Stimulated activated naive CD8-positive, alpha-beta T cell treated with anti-CD3 and anti-CD28 coated beads, Interleukin-15, Interleukin-2, amounts not matched to agents 100 U/mL and 50 U/mL, for 24 hours (primary cell): ENCODE results near the gene SLC7A10.
"Not testable (repeated sequence)": the region's sequence is repeated elsewhere in the genome, so short reads cannot be mapped to it uniquely, and the experiment has no call there.

ENCODE experiments used
- ATAC-seq: fragments of 150-1000 bp; cut with Tn5 transposase; one replicate; pipeline ENCODE4 v1.10.0; 2021
- DNase-seq: peaks from one replicate; pipeline ENCODE4 v3.0.0; 2021

The SLC7A10 gene

DNA sequence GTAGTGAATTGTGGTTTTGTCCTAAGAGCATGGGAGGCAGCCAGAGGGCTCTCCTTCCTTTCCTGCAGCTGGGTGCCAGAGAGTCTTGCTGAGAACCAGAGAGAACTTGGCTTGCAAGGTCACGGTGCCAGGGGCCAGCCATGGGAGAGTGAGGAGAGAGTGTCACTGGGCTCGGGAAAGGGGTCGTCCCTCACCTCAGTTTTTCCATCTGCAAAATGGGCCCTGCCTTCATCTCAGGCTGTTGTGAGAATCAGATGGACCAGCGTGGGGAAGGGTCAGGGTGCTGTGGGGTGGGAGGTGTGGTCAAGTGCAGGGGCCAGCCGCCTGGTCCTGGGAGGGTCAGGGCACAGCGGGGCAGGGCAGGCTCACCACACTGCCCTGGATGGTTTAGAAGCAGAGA, 24.2 kb downstream of the SLC7A10 start:
- ATAC-seq (no peak), DNase-seq (no peak)

DNA sequence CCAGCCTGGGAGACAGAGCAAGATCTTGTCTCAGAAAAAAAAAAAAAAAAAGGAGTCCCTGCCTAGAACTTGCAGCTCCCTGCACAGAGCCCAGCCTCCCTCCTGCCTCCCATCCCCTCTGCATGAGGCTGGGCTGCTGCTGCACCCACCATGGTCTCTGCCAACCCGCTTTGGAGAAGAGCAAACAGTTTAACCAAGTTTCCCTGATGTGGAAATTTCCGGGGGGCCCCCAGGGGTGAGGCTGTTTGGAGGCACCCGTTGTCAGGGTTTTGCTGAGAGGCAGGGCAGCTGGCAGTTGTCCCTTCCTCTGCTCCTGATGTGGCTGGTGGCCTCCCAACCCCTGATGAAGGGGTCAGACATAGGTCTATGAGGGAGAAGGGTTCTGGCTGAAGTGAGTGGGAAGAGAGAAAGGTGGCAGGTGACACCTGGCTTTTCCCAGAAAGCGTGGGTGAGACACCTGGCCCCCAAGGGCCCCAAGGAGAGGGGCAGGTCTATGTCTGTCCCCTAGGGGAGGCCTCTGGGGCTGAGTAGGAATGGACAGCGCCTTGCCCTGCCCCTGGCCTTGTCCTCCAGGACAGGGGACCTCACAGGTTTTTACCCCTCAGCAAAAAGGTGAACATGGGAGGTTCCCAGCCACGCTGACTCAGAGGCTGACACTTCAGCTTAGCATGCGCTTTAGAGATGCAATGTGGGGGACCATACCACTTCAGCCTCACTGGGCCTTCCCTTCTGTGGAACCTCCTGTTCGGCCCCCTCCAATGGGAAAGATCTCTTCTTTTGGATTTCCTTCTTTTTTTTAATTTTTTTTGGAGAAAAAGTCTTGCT, 26.0 kb downstream of the SLC7A10 start:
- ATAC-seq (no peak), DNase-seq (no peak)

DNA sequence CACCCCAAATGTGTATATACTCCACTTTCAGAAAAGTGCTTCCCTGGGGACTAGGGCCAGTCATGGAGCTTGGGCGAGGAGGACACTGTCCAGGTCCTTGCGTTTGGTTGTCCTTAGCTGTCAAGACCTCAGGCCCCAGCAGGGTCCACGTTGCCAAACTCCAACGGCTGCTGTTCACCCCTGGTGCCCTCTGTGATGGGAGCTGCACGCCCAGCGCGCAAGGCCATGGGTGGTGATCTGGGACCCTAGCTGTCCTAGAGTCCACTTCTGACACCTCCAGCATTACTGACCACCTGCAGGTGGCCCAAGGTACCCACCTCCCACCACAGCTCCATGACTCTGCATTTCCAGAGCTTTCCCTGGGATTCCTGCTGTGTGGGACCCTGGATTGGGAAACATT, 27.5 kb downstream of the SLC7A10 start:
- no peak for DNase-seq
- no peak for ATAC-seq

DNA sequence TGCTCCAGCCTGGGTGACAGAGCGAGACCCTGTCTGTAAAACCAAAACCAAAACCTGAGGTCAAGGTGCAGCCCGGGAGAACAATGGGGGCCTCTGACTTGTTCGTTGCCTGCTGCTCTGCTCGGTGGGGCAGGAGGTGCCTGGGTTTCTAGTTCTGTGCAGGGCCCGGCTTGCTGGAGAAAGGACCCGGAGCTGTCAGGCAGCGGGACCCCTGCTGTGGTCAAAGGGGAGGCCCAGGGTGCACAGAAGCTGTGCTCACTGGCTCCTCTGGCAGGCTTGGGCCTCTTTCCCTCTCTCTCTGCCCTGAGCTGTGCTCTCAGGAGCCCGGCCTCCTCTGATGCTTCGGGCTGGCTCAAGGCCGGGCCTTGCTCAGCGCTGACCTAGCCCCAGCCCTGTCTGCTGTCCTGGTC, 28.1 kb downstream of the SLC7A10 start:
- ATAC-seq (no peak), DNase-seq (no peak)

DNA sequence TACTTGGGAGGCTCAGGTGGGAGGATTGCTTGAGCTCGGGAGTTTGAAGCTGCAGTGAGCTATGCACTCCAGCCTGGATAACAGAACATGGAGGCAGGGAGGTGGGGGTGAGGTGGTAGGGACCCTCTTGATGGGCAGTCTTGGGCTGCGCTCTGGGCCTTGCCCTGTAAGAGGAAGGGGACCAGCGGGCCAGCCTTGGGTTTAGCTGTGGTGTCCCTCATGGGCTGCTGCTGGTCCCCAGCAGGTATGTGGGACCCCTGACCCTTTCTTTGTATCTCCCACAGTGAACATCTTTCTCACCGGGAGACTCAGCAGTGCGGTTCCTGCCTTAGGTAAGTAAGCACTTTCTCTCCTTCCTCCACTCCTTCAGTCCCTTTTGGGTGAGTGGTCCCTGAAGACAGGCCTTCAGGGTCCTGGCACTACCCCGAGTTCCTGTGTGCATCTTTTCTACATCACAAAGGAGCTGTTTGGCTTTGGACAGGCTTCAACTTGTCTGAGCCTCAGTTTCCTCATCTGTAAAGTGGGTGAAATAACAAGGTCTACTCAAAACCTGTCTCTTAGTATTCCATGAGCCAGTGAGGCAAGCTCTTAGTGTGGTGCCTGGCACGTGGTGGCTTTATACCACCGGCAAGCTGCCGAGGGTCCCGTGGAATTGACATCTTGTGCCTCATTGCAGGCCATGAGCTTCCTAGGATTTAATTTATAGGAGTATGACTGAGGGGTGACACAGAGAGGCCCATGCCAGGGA, 29.0 kb downstream of the SLC7A10 start:
- ATAC-seq (no peak), DNase-seq (no peak)

DNA sequence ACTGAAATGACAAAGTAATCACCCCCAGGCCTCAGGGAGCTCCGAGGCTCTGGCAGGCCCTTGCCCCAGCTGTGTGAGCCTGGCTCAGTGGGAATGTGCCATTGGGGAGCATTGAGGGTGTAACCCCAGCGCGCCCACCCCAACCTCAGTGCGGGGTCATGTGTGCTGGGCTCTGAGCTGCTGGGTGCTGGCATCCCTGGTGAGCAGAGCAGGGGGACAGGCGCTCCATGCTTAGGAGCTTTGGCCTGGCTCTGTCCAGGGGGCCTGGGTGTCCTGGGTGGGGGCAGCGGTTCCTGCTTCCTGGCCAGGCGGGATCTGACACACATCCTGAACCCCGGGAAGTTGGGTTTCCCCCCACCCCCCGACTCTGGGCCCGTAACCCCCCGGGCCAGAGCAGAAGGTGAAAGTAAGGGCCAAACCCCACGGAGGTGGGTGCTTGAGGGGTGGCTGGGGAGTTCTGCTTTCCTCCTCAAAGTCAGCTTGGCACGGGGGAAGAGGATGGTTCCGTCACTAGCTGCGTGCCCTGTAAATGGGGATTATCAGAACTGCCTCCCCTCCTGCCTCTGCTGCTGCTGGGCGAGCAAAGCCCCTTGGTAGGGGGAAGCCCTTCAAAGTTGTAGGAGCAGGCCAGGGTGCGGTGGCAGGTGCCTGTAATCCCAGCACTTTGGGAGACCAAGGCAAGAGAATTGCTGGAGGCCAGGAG, 29.9 kb downstream of the SLC7A10 start:
- ATAC-seq (no peak), DNase-seq (no peak)

DNA sequence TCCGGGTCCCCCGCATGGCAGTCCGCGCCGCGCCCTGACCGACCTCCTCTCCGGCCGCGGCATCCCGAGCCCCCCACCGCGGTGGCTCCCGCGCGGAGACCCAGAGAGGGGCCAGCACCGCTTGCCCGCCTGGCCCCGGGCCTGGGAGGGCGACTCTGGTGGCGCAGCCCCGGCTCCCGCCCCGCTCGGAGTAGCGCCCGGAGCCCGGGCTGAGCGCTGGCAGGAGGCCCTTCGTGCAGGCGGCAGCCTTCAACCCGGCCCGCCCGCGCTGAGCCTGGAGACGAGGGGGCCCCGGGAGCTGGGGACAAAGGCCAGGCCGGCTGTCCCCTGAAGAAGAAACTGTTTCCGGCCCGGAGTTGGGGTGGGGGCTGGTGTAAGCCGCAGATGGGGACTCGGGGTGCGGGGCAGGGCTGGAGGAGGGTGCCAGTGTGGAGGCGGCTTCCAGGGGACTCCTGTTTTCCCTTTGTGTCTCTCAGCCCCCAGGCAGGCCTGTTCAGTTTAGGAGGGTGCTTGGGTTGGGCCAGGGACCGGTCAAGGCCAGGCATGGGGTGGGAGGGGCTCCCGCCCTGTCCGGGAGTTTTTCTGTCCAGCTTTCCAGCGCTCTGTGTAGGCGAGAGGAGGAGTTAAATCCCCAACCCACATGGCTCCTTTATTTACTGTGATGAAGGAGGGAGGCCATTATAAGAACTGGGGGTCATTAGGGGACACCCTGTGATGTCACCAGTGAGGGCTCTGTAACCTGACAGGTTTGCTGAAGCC, 30.6 kb downstream of the SLC7A10 start:
- ATAC-seq = no peak
- DNase-seq = no peak

DNA sequence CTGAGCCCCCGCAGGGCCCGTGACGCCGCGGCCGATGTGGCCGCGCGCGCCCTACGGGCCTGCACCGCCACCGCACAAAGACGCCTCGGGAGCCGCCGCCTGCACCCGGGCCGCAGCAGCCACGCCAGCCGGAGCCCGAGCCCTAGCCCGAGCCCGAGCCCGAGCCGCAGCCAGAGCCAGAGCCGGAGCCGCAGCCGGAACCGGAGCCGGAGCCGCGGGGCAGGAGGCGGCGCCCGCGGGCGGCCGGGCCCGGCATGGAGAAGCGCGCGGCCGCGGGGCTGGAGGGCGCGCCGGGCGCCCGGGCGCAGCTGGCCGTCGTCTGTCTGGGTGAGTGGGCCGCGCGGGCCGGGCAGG, 31.1 kb downstream of the SLC7A10 start:
- no peak for DNase-seq
- no peak for ATAC-seq

DNA sequence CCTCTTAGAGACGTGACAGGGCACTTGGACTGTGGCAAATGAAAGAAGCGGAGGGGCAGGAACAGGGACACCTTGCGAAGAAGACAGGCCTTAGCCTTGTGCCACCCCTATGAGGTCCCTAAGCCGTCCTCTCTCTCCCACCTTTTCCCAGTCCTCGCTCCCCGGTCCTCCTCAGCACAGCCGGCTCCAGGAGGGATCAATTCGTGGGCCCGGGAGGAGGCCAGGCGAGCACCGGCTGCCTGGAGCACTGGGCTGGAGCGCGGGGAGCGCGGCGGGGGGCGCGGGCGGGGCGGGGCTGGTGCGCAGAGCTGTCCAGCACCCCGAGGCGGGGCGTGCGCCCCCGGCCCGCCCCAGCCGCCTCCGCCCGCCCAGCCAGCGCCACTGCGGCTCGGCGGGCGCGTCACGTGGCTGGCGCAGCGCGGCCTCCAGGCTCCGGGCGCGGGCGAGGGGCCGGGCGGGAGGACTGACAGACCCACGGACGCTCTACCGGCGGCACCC, 31.7 kb downstream of the SLC7A10 start, which contains the start of gene LRP3:
LRP3 (plus strand) TSS at position 466 of the 498 bp plus-strand sequence. CDS start 456 bp downstream, outside the sequence.
- DNase-seq = no peak

DNA sequence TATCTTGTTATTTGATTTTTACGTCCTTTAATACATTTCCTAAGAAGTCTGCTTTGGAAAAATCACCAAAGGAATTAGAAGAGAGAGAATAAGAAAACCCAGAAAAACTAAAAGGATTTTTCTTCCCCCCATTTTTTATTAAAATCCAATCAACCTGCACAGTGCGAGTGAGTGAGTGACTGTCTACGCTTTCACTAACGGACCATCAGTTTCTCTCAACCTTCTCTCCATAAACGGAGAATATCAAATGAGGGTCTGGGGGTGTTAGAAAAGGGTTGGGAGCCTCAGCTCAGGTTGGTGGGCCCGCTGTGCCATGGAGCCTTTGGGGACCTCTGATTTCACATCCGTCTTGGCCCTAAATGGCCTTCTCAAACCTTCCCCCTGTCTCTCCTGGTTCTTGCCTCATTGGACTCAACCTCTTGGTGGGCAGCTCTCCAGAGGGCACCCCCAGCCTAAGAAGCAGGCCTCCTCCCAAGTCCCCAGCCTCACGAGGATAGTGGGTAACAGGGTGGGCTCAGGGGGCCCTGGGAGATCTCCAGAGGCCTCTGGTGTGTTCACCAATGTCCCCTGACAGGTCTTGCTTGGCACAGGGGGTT, 32.3 kb downstream of the SLC7A10 start:
- no peak for ATAC-seq
- DNase-seq = no peak

More for the DNA sequence above, 31.7 kb downstream of the SLC7A10 start, which contains the start of gene LRP3:
- ATAC-seq = no peak

DNA sequence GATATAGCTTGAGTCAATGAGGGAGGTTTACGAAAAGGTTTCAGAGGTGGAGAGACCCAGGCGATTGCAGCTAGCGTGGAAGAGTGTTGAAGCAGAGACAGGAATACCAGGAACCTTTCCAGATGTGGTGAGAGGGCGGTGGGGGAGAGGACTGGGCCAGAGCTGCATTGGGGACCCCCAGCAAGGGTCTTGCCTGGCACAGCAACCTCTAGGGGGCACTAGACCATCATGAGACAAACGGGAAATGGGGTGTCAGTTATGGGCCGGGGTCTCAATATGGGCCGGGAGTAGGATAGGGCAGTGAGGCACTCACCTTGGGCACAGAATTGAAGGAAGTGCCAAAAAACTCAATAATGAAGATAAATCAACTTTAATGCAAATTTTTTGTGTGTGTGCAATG, 33.6 kb downstream of the SLC7A10 start:
- no peak for ATAC-seq
- DNase-seq = no peak

DNA sequence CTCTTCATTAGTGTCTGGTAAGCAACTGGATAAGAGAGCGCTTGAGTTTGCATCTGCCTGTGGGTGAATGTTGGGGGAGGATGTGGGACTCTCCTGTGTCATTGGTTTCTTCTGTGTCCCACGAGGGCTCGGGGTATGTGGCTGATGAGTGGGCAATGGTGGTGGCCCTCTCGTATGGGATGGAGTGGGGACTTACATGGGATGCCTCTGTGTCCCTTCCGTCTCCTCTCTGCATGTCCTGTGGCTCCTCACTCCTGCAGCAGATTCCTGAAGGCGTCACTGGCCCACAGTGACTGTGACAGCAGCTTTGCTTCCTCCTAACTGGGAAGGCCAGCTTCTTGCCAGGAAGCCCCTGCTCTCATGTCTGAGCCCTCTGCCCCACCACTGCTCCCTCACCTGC, 34.1 kb downstream of the SLC7A10 start:
- ATAC-seq = no peak

DNA sequence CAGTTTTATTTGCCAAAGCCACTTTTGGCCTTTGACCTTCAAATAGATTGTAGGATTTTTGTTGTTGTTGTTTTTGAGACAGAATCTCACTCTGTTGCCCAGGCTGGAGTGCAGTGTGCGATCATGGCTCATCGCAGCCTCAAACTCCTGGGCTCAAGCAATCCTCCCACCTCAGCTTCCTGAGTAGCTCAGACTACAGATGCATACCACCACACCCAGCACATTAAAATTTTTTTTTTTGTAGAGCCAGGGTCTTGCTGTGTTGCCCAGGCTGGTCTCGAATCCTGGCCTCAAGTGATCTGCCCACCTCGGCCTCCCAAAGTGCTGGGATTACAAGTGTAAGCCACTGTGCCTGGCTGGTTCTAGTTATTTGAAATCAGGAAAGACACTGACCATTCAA, 34.6 kb downstream of the SLC7A10 start:
- not testable (repeated sequence) for DNase-seq, ATAC-seq

More for the DNA sequence above, 34.1 kb downstream of the SLC7A10 start:
- no peak for DNase-seq

DNA sequence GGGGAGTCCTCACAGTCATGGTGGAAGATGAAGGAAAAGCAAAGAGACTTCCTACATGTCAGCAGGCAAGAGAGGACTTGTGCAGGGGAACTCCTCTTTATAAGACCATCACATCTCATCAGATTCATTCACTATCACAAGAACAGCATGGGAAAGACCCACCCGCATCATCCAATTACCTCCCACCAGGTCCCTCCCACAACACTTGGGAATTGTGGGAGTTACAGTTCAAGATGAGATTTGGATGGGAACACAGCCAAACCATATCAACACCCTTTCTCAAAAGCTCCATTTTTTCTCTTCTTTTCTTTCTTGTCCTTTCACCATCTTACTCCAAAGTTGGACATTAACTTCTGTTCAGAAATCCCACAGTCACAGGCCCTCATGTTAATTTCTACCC, 36.2 kb downstream of the SLC7A10 start:
- DNase-seq = no peak
- no peak for ATAC-seq

DNA sequence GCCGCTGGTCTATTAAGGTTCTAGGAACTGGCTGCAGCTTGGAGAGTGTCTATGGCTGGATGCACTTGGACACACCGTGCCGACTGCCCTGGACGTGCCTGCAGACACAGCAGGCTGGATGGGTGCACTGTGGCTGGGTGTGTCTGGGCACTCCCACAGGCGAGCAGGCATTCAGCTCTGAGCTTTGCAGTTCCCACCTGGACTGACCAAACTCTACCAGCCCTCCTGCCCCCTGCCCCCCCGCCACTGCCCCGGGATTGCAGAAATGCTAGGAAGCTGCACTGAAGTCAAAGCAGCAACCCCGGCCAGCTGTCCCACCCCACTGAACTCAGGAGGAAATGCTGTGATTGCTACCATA, 38.5 kb downstream of the SLC7A10 start:
- DNase-seq = no peak

DNA sequence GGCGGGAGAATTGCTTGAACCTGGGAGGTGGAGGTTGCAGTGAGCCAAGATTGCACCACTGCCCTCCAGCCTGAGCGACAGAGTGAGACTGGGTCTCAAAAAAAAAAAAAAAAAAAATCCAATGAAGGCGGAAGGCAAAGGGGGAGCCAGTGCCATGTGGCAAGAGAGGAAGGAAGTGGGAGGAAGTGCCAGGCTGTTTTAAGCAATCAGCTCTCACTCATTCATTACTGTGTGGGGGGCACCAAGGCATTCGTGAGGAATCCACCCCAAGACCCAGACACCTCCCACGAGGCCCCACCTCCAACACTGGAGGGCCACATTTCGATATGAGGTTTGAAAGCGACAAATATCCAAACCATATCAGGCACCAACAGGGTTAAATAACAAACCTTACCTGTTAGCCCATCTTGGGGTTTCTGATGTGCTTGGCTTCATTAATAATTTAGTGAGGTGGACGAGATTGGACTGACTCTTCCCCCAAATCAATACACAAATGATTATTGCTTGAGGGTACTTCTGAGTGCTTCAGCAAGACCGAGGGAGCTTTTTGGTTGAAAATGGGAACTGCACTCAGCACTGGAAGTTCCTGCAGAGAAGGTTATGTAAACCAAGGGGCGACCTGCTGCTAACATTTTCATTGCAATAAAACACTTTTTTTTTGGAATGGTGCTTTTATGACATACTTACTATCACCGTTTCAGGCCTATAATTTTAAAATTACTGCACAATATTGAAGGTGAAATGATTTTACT, 39.0 kb downstream of the SLC7A10 start:
- DNase-seq (no peak), ATAC-seq (no peak)

More for the DNA sequence above, 38.5 kb downstream of the SLC7A10 start:
- no peak for ATAC-seq

DNA sequence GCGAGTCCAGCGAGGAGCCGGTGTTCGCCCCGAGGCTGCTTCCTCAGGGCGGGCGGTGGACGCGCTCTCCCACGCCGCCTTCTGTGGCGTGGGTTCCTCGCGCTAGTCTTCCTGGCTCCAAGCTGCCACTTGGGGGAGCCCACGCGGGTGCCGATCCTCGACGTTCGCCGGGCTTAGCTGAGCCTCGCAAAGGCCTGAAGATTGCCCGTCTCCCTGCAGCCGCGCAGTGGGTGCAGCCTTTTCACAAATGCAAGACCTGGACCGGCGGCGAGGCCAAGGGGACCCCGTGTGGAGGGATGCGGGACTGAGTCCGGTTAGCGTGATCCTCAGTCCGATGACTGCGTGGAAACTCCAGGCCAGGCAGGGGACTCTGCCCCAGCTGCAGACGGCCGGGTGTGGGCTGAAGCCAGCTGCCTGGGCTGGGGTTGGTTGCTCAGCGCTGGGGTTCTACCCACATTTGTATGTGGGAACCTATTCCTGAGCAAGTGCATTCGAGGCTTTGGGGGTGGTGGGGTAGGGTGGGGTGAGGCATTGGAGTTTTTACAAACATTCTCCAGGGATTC, 48.2 kb downstream of the SLC7A10 start:
- no peak for ATAC-seq
- peak; percentile 69 for DNase-seq

DNA sequence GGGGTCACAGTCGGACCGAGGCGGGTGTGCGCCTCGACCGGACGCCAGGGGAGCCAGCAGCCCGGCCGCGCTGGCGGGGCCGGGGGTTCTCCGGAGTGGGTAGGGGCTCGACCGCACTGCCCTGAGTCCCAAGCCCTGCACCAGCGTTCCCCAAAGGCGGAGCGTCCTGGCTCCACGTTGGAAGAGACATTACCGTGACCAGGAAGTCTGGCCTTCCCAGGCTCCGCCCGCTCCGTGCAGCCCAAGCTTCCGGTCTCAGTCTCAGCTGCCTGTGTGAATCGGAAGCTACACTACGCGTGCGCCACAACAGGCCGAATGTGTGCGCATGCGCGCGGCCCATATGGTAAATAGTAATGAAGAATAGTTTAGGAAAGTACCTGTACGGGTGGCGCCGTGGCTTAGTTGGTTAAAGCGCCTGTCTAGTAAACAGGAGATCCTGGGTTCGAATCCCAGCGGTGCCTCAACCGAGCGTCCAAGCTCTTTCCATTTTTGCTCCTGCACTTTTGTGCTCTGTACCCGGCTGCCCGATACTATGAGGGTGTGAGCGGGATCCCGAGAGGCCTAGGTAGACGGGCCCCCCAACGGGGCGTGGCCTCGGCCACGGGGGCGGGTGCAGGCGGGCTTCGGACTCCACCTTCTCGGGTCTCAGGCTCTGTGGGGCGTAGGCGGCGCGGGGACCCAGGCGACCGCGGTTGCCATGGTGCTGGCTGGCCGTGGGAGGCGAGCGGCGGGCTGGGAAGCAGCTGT, 48.8 kb downstream of the SLC7A10 start:
- DNase-seq (peak; percentile 98), ATAC-seq (peak; percentile 96)

DNA sequence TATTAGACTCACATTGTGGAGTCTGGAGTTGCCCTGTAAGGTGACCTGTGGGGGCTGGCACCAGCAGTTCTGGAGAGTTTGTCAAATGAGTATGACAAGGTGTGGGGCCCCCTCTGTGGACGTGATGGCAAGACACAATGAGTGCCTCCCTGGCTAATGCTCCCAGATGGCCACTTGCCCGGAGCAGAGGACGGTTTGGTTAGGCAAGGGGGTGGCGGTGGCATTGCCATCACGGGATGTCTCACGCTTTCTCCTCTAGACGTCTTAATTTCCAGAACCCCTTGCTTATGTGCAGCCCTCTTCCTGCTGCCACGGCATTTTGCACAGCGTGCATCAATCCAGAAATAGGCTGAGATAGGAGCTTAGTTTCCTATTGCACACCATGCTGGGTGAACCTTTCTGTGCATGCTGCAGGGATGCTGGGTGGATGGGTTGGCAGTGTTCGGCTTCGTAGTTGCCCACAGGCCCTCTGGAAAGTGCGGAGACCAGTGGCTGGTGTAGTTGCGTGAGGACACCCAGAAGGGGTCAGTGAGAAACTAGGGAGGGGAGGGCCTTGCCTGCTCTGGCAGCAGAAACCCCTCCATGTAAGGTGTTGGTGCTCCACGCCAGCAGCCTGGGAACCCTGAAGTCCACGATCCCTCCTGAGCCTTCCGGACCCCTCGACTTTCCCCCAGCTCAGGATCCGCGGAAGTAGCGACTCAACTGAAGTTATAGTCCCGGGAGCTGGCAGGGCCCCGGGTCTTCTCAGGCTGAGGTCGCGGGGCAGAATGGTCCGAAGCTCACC, 49.6 kb downstream of the SLC7A10 start:
- ATAC-seq (no peak), DNase-seq (peak; percentile 15)
